Measurements from ENCODE around the gene LDLRAP1. TPM values are rescaled to one million over a fixed set of nuclear protein-coding genes. Genes with fewer than 3 reads are reported as not detected.

Gene LDLRAP1
- total RNA-seq = 11.7 and 21.0 TPM in 2 replicates

GRCh38 chr1:25543425-25544242 lies at the start of gene LDLRAP1:
Gene LDLRAP1 (plus strand): TSS chr1:25543606. CDS start chr1:25543699, 93 bp downstream.

GRCh38 chr1:25616095-25616986 lies 72.9 kb downstream of the LDLRAP1 start, which contains the start of gene MAN1C1:
Gene MAN1C1 (plus strand): TSS chr1:25616791. CDS start chr1:25617798, 1,007 bp downstream.

Other genes with a start within 250 kb of the LDLRAP1 start
- 136 and 163 TPM in 2 replicates for gene TMEM50A, start 205.3 kb upstream of the LDLRAP1 start, total RNA-seq
- 0.65 and 2.0 TPM in 2 replicates for gene RHCE, start 122.8 kb upstream of the LDLRAP1 start, total RNA-seq
- gene MACO1, start 112.7 kb upstream of the LDLRAP1 start, total RNA-seq = 15.1 and 17.3 TPM in 2 replicates
- 0.25 and 0.49 TPM in 2 replicates for gene MAN1C1, start 73.2 kb downstream of the LDLRAP1 start, total RNA-seq

Data from bladder microvascular endothelial cell (primary cell).